Measurements from ENCODE around the gene FGFR2.
"Not testable (repeated sequence)": the region's sequence is repeated elsewhere in the genome, so short reads cannot be mapped to it uniquely, and the experiment has no call there.

The FGFR2 gene

DNA sequence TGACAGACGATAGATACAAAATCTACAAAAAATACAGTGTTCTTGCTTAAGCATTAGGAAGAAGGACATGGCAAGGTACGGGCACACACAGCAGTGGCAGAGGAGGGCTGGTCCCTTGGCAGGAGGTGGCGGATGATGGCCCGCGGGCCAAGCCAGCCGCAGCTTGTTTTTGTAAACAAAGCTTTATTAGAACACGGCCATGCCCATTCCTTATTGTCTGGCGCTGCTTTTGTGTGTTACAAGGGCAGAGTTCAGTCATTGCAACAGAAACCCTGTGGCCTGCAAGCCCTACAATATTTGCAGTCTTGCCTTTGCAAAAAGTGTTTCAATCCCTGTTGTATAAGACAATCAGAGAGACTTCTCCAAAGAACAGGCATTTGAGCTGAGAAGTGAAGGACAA lies 30.7 kb downstream of the FGFR2 start:
- no peak overlapping the region for H3K4me3 ChIP-seq (ENCODE audit: control insufficient read depth, low read depth, low read length)
- TF ChIP-seq CTCF (conservative IDR thresholded peaks at IDR 0.05; ENCODE audit: control insufficient read depth, insufficient read depth, low read depth, low read length), result no peak
- DNase-seq (ENCODE audit: low read depth), result no peak

- DNase-seq (ENCODE audit: low read depth), result no peak
- no peak for TF ChIP-seq CTCF (conservative IDR thresholded peaks at IDR 0.05; ENCODE audit: control insufficient read depth, insufficient read depth, low read depth, low read length)
- no peak overlapping the region for H3K4me3 ChIP-seq (ENCODE audit: control insufficient read depth, low read depth, low read length)
Observed at GRCh38 chr10:121566755-121567154, 31.5 kb downstream of the FGFR2 start.

- no peak overlapping the region for H3K4me3 ChIP-seq (ENCODE audit: control insufficient read depth, low read depth, low read length)
- no peak for TF ChIP-seq CTCF (conservative IDR thresholded peaks at IDR 0.05; ENCODE audit: control insufficient read depth, insufficient read depth, low read depth, low read length)
- DNase-seq (ENCODE audit: low read depth), result no peak
Observed at GRCh38 chr10:121559326-121560026, 38.8 kb downstream of the FGFR2 start.

GRCh38 chr10:121558238-121558637 lies 40.0 kb downstream of the FGFR2 start:
- no peak for DNase-seq (ENCODE audit: low read depth)
- H3K4me3 ChIP-seq (ENCODE audit: control insufficient read depth, low read depth, low read length), result no peak overlapping the region
- no peak for TF ChIP-seq CTCF (conservative IDR thresholded peaks at IDR 0.05; ENCODE audit: control insufficient read depth, insufficient read depth, low read depth, low read length)

DNA sequence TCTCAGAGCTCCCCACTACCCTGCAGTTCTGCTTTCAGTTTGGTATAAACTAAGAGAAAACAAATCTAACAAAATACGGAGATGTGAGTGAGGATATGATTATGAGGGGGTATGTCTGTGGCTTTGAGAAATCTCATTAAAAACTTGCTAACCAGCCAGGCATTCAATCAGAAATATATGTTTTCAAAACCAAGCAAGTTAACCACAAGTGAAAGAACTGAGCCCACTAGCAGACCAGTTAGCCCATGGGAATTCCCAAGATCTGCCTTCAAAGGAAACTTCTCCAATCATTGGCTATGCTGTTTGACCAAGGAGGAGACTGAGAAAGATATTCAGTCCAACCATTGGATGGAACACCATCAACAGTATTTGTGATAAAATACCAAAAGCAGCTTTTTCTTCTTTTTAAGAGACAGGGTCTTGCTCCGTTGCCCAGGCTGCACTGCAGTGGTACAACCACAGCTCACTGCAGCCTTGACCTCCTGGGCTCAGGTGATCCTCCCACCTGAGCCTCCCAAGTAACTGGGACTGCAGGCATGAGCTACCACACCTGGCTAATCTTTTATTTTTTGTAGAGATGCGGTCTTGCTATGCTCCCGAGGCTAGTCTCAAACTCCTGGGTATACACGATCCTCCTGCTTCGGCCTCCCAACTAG lies 41.2 kb downstream of the FGFR2 start:
- no peak for TF ChIP-seq CTCF (conservative IDR thresholded peaks at IDR 0.05; ENCODE audit: control insufficient read depth, insufficient read depth, low read depth, low read length)
- H3K4me3 ChIP-seq (ENCODE audit: control insufficient read depth, low read depth, low read length), result no peak overlapping the region
- DNase-seq (ENCODE audit: low read depth), result no peak

GRCh38 chr10:121556455-121556854 lies 41.8 kb downstream of the FGFR2 start:
- H3K4me3 ChIP-seq (ENCODE audit: control insufficient read depth, low read depth, low read length), result no peak overlapping the region
- no peak for TF ChIP-seq CTCF (conservative IDR thresholded peaks at IDR 0.05; ENCODE audit: control insufficient read depth, insufficient read depth, low read depth, low read length)
- no peak for DNase-seq (ENCODE audit: low read depth)

- not testable (repeated sequence) for H3K4me3 ChIP-seq (ENCODE audit: control insufficient read depth, low read depth, low read length); DNase-seq (ENCODE audit: low read depth)
Observed at GRCh38 chr10:121554916-121555315, 43.3 kb downstream of the FGFR2 start.

All from fibroblast of mammary gland (primary cell).